GM21390 (cell line): ENCODE results near the gene SPACA4.

Source experiments
- ATAC-seq: cut with Tn5 transposase; IDR thresholded peaks from one replicate; pipeline ENCODE4 v1.9.1; 2021; ENCODE audit not compliant: unreplicated experiment

The SPACA4 gene

DNA sequence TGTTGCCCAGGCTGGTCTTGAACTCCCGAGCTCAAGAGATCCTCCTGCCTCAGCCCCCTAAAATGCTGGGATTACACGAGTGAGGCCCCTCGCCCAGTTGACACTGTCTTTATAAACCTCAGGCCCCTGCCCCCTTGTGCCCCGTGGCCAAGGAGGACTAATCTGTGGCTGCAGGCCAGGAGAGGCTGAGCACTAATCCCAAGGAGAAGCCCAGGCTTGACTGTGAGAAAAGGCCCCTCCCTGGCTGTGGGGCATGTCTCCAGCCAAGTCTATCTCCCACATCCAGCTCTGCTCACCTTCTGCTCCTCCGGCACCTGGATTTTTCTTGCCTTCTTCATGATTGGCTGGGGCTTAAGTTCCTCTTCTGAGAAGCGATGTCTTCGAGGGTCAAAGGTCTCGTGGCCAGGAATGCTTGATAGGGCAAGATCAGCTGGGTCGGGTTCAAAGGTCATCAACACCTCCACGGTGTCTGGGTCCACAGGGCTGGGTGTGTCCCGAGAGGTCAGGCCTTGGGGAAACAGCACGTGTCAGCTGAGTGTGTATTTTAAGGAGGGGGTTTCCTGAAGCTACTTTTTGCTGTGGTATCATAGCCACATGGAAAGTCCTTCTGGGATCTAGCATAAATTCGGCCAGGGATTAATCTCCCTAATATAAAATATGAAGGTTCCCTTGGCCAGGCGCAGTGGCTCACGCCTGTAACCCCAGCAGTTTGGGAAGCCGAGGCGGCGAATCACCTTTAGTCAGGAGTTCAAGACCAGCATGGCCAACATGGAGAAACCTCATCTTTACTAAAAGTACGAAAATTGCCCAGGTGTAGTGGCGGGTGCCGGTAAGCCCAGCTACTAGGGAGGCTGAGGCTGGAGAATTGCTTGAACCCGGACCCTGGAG, 26.9 kb downstream of the SPACA4 start:
- no peak for ATAC-seq

GRCh38 chr19:48634036-48634342, 27.4 kb downstream of the SPACA4 start:
- ATAC-seq: no peak

DNA sequence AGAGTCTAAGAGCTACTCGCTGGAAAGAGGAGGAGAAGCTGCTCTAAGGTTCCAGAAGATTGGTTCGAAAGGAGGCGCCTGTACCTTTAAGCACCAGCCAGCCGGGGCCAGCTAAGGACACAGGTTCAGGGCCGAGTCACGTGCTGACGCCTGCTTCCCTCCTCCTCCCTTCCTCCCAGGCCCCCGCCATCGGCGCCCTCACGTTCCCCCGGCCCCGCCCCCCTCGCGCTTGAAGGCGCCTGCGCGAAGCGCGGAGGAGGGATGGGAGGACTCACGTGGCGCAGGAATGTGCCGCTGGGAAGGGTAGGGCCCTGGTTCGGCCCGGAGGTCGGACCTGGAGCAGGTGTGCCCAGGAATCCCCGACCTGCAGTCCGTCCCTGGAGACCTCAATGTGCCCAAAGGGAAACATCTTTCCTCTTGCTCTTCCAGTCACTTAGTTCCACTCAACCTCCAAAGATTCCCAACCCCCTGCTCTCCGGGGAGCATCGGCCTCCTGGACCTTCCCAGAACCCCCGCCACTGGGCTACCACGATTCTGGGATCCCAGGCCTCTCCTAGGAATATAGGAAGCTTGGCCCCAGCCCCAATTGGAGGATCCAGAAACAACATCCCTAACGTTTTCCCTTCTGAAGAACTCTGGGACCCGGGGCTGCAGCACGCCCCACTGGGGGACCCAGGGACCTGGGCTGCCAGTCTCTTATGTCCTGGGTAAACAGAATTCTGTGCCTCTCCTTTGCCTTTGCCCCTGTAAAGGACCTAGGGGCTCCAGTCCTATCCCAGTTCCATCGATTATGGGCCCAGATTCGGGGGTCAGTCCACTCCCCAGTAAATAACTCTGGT, 28.1 kb downstream of the SPACA4 start:
- no peak for ATAC-seq

DNA sequence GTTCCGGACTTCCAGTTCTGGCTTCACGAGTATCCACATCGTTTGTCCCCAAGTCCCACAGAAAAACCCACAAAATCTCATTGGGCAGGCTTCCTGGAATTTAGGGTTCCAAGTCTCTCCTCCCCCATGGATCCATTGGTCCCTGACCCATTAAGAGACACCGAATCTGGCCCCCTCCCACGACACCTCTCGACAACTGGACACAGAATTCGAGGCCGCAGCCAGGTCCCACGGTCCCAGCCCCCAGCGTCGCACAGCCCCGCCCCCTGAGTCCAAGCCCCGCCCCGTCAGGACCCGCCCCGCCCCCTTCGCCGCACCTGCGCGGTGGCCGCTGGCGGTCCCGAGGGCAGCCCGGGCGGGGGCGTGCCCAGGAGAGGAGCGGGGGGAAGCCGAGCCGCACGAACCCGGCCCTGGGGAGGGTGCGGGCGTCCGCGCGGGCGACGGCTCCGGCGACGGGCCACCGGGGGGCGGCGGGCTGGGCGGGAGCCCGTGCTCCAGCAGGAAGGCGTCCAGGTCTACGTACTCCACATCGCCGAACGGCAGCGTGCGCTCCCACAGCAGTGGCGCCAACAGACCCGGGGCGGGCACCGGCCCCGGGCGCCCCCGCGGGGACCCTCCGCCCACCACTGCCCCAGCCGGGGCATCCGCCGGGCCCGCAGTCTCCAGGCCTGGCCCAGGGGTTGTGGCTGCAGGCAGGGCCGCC, 28.9 kb downstream of the SPACA4 start:
- ATAC-seq: no peak

DNA sequence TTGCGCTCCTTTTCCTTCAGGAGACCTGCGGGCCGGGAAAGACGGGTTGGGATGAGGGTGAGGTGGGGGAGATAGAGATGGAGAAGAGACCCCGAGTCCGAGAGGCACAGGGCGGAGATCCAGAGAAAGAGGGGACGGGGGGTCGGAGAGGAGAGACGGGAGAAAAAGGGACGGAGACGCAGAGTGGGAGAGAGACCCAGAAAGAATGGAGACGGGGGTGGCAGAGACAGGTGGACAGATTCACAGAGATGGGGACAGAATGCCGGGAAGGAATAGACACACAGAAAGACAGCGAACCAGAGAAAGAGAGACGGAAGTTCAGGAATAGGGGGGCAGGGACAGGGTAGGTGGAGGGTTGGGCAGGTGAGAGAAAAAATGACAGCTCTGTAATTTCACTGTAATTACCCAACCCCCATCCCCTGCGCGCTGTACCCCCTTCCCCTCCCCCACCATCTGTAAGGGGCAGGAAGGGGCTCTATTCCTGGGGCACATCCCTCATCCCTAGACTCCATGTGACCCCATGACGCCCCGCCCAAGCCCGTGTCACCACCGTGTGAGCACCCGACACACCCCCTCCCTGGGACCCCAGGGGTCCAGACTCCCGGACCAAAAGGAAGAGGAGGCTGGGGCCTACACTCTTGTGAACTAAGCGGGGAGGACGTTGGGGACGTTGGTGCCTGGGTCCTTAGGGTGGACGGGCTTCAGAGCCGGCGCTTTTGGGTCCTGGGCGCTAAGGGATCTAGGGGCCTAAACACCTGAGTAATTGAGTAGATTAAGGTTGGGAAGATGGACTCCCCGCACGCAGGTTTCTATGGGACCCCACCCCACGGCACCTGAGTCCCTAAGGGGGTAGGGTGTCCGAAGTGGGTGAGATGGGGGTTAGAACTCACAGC, 29.7 kb downstream of the SPACA4 start:
- ATAC-seq: no peak

GRCh38 chr19:48636859-48637448, 30.4 kb downstream of the SPACA4 start, which contains the start of gene DBP:
Gene DBP, minus strand, starts transcription at chr19:48637379. Its CDS starts 385 bp downstream, at chr19:48636994.
- ATAC-seq: peak; percentile 1

DNA sequence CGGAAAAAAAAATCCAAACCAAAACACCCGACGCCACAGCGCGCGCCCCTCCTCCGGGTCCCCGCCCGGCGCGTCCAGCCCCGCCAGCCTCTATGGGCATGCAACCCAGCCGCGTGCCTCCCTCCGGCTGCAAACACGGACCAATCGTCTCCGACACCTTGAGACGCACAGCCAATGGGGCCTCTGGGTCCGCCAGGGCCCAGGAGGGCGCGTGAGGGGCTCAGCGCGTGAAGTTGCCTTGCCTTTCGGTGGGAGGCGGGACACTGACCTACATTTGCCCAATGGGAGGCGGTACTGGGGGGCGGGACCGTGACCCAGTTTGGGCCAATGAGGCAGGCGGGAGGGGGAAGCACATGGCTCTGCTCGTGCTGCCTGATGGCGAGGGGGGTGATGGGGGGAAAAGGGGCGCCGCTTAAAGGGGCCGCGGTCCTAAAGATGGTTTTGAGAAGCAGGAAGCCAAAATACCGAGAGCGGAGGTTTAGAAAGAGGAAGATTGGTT, 31.0 kb downstream of the SPACA4 start:
- ATAC-seq: peak; percentile 69

DNA sequence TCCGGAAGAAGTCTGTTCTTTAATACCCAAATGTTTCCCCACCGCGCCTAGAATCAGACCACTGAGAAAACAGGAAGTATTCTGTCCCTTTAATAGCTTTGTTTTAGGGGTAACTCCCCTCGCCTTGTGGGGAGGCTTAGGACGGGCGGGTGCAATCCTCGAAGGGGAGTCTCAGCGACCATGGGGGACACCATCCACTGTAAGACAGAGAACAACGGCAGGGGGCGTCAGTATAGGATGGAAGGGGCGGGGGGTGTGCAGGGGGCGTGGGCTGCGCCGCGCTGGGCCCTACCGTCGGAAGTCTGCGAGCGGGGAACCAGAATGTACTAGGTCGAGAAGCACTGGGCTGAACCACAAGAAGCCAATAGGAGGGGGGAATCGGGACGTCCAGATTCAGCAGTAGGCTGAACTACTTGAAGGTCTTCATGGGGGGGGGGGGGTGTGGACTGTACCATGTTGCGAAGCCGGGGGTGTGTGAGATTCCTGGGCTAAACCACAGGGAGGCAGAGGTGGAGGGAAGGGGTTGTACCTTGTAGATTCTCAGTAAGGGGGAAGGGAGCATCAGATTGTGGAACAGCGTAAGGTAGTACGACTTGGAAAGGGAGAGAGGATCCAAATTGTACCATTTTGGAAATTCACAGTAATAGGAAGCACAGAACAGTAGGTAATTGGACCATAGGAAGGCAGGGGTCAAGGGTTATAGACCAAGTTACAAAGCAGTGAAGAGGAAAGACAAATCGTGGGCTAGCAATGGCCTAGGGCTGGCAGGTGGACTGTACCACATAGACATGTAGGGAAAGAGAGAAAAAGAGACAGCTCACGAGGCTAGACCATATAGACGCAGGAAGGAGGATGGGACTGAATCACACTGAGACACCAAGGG, 31.6 kb downstream of the SPACA4 start:
- peak; percentile 4 for ATAC-seq

GRCh38 chr19:48638831-48639381, 32.4 kb downstream of the SPACA4 start:
- no peak for ATAC-seq

DNA sequence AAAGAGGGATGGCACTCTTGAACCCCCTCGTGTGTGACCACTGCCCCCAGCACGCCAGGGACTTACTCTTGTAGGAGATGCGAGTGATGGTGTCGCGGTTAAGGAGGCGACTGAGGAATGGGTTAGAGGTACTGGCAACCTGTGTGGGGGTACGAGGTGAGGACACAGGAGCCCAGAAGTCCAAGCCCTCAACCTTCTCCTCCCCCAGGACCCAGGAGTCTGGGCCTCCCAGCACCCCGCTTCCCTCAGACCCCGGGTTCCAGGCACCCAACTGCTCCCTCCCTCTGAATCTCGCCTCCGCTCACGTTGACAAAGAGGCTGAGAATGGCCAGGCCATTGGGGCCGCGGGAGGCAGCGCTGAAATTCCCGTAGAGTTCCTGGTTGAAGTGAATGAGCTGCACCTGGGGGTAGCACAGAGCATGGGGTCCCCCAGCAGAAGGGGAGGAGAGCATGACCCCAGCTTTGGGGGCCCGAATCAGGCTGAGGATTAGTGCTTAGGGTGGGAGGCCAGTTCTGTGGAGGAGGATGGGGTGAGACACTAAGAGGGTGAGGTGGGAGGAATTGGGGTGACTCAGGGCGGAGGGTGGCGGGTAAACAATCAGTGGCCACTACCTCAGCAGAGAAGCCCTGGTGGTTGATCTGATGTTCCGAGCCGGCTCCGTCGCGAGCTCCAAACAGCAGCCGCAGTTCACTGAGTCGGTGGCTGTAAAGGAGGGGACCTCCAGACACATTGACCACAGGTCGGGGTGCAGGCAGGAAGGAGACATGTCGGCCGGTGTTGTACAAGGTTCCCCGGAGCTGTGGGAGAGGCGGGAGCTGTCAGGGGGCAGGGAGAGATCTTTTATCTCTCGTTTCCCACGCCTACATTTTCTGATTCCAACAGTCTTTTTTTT, 33.2 kb downstream of the SPACA4 start:
- ATAC-seq: no peak

- ATAC-seq: no peak
Measured at GRCh38 chr19:48641850-48642249, 35.3 kb downstream of the SPACA4 start.

DNA sequence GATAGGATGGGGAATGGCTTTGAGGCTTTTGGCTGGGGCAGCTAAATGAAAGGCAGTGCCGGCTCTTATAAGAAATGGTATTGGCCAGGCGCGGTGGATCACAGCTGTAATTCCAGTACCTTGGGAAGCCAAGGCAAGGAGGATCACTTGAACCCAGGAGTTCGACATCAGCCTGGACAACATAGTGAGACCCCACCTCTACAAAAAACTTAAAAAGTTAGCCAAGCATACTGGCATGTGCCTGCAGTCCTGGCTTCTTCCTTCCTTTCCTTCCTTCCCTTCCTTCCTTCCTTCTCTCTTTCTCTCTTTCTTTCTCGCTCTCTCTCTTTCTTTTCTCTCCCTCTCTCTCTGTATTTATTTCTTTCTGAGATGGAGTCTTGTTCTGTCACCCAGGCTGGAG, 36.3 kb downstream of the SPACA4 start:
- ATAC-seq: no peak

DNA sequence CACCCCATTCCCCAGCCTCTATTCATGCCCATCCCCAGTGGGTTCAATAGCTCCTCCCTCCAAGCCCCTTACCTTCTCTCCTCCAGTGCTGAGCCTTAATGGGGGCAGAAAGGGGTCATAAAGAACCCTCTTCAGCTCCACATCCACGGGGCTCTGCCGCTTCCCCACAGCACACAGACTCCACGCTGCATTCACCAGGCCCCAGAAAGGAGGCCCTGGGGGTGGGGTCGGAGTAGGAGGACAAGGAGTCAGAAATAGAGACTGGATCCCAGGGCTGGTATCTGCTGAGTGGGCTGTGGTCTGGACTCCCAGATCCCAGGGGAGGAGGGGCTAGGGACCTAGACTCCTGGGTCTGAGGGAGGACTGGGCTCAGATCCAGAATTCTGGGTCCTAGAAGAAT, 37.8 kb downstream of the SPACA4 start:
- ATAC-seq: no peak

DNA sequence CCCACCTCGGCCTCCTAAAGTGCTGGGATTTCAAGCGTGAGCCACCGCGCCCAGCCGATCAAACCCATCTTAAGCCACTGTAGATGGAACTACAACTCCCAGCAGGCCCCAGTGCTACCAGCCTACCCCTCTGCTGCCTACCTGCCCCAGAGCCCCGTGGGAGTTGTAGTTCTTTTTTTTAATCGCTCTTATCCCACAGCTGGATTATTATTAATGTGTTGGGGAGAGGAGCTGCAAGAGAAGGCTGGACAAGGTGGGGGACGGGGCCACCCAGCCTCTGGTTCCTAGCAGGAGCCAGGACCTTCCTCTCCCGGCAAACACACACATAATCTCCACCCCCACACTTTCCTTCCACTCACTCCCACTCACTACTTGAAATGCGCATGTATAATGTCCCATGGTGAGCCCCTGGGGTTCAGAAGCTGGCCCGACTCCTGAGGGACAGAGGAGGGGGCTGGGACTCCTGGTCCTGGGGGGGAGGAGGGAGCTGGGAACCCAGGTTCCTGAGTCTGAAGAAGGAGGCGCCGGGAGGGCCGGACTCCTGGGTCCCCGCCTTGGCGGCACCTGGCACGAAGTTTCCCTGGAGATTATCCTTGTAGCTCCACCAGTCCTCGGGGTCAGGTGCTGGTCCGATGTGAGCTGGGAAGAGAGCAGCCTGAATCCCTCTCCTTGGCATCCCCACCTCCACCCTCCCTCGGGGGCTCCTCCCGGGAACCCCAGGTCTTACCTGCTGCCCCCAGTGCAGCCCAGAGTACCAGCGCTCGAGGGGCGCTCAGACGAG, 38.5 kb downstream of the SPACA4 start:
- no peak for ATAC-seq

DNA sequence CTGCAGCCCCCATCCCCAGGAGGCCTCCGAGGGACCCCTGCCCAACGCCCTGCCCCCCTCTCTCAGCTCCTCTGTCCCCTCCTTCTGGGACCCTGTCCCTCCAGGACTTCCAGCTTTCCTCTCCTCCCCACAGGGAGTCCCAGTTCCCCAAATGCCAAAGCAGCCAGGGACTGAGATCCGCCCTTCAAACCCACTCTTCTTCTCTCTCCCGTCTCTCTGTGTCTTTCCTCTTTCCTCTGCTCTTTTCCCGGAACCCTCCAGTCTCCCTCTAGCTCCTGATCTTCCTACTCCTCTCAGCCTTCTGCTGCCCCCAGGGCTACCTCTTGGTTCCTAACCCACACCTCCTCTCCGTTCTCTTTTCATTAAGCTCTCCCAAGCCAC, 39.1 kb downstream of the SPACA4 start:
- ATAC-seq: no peak

DNA sequence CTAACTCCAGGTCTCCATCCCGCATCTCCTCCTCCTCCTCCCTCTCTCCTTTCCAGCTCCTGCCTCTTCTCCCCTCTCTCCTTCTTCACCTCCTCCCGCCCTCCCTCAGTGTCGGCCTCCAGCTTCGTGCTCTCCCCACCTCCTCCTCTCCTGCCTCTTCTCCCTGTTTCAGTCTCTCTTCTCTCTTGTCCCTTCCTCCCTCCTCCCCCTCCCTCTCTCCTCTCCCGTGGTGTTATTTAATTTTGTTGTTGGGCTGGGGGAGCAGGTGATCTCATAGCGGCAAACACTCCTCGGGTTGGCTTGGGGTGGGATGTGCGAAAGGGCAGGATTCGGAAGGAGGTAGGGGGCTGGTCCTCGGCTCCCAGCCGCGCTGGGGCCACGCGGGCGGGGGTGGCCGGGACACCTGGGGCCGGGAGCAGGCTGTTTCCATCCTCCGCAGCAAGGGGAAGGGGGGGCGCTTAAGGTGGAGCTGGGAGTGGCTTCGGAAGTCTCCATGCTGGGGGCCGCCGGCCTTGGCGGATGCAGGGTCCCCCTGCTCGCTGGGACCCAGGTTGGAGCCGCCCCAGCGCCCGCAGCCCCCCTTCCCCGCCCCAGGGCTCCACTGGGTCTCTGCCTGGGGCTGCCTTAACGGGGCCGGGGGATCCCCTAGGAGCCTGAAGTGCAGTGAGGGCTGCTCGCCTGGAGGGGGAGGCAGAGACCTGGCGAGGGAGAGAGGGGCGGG, 39.6 kb downstream of the SPACA4 start, which contains the start of gene CA11:
Gene CA11, minus strand, starts transcription at position 187 of the 721 bp plus-strand sequence. CDS start 555 bp downstream, outside the sequence.
- peak; percentile 79 for ATAC-seq
